A172 (cell line): Measurements from ENCODE around the gene NDUFB10. TPM values are rescaled to one million over a fixed set of nuclear protein-coding genes. Genes with fewer than 3 reads are reported as not detected.
A peak's percentile ranks its signal among the peaks of the same experiment; 100 is the strongest.
"Not testable (repeated sequence)": the region's sequence is repeated elsewhere in the genome, so short reads cannot be mapped to it uniquely, and the experiment has no call there.

Experiments used
- DNase-seq: peaks from one replicate; pipeline ENCODE4 v3.0.0-alpha.2; 2015; ENCODE audit warnings: low spot score
- total RNA-seq: library from RNA; depleted of rRNA; stranded (reverse); fragments of >200 nt; shearing (Covaris generic); gene quantifications from 2 replicates; pipeline ENCODE4 v1.2.3, GENCODE V29; 2014; rRNA removed

NDUFB10 gene
- 367 and 415 TPM in 2 replicates for total RNA-seq

DNA sequence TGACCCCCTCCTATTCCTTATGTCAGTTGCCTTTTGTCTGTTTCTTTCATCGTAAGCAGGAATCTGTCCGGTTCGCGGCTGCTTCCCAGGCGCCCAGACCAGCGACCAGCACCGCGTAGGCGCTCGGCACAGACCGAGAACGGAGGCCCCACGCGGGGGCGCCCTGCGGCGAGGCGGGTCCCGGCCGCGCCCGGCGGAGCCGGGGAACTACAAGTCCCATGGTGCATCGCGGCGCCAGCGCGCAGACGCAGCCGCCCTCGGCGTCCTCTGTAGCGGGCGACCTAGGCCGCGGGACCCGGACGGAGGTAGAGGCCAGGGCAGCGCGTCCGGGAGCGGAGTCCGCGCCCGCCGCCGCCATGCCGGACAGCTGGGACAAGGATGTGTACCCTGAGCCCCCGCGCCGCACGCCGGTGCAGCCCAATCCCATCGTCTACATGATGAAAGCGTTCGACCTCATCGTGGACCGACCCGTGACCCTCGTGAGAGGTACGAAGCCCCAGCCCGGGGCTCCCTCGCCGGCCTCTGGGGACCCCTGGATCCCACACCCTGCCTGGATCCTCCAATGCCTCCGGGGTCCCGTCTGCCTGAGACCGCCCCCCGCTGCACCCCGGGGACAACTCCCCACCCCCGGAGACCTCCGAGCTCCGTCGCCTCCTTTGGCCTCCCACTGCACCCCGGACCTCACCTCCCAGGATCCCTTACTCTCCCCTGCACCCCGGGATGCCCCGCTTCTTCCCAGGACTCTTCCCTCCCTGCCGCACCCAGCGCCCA, at the start of gene NDUFB10:
TSS of gene NDUFB10 (plus strand) at position 270 of the 771 bp plus-strand sequence. CDS start at position 357, 87 bp downstream.
- peak; percentile 78 for DNase-seq

DNA sequence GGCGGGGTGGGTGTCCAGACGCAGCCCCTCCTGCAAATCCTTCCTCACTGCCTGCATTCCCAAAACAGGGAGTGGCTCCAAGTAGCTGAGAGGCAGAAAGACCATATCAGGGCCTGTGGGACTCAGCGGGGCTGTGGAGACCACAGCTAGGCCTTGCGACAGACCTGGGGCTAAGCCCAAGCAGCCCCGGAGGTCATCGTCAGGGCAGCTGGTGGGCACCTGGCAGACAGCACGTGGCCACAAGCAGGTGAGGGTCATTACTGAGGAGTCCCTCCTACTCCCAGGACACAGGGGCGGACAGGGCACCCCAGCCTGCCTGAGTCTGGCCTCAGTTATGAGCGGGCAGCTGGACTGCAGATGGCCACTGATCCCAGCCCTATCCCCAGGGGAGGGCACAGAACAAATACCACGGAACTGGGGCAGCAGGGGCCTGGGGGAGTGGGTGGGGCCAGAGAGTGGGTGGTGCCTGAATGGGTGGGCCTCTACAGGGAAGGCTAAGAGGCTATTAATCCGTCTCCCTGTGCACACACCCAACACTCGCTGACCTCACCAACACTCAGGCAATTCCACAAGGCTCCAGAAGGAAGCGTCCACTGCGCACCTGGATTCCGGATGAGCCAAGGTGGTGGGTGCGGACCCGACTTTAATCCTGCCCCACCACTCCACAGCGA, 49.6 kb upstream of the NDUFB10 start:
- no peak for DNase-seq

DNA sequence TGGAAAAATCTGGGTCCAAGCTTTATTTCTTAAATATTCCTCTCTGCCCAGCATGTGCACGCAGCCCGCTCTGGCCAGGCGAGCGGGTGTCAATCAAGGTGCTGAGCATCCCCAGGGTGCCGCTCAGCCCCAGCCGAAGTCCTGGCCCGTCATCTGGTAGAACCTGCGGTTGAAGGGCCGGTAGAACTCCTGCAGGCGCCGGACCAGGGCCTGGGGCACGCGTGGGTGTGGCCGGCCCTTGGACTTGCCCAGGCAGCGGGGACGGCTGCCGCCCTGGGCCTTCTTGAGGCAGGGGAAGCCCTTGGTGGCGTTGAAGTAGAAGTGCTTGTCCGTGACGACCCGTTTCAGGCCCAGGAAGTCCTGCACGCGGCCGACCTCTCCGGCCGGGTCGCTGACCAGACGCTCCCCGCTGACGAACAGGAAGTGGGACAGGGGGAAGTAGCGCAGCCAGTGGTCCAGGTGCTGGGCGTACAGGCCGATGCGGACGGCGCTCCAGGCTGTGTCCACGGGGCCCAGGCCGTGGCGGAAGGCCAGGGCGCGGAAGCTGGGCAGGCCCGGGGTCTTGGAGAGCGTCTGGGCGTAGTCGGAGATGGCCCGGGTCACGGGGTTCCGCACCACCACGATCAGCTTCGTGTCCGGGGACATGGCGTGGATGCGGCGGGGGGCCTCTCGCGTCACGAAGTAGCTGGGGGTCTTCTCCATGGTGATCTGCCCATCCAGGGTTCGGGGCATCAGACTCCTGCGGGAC, 47.7 kb upstream of the NDUFB10 start:
- DNase-seq = no peak

DNA sequence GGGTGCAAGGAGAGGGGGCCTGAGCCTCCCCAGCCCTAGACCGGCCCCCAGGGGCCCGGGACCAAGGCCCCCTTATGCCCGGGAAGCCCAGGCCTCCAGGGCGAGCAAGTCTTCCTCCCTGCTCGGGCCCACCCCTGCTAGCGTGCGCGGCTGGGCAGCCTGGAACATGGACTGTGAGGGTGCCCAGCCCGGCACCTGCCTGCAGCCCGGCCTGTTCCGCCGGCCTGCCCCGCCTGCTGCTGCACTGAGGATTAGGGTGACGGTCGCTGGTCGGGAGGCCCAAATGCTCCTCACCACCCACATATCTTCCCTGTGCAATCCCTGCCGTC, 47.2 kb upstream of the NDUFB10 start:
- no peak for DNase-seq

DNA sequence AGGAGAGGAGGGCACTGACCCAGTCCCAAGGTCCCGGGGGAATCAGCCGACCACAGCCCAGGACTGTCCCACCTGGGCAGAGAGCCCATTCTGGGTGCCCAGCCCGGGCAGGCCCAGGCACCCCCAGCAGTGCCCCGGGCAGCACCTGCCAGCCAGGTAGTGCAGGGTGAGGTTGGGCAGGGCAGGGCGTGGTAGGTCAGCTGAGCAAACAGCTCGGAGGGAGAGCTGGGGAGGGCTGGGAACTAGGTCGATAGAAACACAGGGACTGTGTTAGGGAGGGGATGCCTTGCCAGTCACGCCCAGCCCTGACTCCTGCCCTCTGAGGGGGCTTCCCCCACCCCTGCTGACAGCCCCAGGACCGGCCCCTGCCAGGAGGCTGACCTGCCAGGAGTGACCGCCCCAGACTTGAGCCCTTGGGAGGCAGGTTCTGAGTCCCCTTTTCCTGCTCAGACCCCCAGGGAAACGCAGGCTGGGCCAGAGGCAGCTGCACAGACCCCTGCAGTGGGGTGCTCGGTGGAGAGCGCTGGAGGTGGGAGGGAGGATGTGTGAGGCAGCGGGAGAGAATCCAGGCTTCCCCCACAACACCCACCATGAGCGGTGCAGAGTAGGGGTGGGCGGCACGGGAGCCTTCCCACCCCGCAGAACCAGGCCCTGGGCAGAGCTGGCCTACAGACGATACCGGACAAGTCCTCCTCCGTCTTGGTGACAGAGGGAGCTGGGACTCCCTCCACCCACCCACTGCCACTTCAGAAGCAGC, 45.8 kb upstream of the NDUFB10 start:
- DNase-seq = no peak

DNA sequence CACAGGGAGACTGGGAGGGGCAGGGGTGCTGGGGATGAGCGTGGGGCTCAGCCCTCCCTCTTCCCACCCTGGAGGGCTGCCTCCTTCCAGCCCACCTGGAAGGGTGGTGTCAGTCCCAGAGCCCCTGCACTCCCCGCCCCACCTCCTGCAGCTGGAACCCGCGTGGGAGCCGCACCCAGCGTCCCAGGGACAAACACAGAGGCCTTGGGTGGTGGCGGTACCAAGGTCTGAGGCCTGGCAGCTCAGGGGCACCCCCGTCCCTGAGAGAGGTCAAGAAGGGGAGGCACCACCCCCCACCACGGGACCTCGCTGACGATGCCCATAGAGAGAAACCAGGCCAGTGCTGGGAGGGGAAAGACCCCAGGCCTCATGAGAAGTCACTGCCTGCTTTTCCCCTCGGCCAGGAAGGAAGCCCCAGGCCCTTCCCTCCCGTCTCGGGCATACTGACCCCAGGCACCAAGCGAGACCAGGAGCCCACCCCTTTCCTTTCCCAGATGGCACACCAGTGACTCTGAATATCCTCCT, 45.2 kb upstream of the NDUFB10 start:
- DNase-seq = no peak

DNA sequence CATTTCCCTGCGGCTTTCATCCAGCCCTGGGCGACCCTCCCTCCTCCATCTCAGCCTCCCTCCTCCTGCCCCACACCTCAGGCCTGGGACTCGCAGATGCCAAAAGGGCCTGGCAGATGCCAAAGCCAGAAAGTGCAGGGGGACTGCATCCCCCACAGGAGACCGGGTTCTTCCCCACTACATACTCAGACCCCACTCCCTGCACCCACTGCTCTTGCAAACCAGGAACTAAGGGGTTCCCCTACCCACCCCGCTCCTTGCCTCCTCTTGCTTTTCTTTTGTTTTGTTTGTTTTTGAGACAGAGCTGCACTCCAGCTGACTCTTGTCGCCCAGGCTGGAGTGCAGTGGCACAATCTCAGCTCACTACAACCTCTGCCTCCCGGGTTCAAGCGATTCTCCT, 44.4 kb upstream of the NDUFB10 start:
- no peak for DNase-seq

DNA sequence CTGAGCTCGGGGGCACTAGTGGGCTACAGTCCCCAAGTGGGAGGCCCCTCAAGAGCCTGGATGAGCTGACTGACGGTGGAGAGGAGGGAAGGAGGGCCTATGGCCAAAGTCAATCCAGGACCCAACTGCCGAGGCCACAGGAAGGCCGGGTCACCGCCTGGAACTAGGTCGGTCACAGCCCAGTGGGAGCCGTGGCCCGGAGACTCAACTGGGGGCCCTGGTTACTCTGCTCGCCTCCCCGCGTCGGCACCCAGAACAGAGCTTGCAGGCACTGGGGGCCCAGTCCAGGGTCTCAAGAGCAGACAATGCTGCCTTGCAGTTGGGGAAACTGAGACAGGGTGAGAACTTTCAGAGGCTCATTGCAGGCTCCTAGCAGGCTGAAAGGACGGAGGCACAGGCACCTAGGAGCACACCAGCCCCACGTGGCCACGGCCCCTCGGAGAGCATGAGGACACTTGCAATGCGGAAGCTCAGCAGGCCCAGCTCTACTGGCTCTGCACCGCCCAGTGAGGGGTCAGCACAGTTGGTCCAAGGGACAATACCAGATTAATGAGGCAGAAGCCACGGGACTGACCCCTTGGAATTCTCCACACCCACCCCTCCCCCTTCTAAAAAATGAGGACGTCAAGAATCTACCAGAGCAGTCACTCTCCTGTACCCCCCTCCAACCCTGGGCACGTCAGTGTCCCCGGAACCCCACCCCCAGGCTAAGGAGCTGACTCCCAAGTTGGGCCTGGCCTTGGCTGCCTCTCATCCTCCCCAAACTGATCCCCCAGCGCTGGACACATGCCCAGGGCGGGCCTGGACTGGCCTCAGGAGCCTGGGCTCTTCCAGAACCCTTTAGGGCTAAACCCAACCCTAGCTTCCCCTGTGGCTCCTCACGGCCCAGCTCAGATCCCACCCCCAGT, 43.4 kb upstream of the NDUFB10 start:
- DNase-seq = no peak

DNA sequence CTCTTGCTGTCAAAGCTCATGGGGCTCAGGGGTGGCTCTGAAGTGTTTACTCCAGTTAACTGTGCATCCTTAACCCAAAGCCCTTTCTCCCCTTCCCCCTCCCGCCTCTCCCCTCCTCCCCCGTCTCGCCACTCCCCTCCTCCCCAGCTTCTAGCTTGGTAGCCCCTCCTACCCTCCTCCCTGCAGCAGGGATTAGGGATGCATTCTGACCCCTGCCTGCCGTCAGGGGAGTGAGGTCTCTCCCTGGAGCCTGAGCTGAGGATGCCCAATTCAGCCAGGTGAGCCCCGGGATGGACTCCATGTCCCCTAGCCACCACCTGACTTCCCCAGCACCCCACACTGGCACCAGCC, 42.7 kb upstream of the NDUFB10 start:
- DNase-seq = no peak

DNA sequence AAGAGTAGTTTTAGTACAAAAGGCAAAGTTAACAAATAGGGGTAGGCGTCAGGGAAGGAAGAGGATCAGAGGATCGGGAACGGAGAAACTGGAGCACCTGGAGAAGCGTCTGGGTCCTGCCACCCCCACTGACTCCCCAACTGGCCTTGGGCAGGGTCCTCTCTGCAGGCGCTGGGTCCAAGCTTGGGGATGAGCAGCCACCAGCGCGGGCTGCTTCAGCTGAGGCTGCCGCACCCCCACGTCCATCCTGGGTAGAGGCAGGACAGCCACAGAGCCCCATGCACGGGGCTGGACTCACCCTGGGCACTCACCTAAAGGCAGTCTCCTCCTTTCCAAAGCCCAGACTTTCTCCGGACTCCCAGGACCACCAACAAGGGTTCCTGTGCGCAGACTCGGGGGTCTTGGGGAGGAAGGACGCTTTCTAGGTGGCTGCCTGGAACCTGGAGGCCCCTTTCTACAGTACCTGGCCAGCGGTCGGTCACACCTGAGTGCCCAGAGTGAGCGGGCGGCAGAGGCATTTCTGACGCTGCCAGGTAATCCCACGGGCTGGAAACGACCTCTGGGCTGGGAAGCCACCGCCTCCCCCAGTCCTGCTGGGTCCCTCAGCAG, 42.2 kb upstream of the NDUFB10 start:
- DNase-seq = no peak

DNA sequence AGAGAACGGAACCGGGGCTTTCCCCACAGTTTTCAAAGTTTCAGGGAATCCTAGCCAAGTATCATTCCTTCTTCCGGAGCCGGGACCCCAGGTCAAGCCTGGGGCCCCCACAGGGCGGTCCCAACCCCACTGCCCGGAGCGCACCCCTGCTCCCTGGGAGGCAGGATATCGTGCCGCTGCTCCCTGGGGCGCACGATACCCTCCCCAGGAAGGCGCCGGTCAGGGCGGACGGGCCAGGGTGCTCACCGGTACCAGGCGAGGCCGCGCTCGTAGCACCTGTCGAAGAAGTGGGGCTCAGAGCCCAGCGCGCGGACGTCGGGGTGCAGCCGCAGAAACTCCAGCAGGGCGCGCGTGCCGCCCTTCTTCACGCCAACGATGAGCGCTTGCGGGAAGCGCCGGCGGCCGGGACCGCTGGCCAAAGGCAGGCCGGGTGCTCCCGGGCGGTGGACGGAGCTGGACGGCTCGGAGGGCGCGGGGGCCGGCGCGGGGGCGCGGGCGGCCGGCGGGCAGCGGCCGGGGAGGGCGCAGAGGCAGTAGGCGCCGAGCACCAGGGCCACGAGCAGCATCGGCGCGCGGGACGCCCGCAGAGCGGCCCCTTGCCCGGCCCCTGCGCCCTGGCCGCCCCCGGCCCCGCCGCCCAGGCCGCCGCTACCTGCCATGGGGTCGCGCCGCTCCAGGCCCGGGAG, 41.5 kb upstream of the NDUFB10 start:
- DNase-seq = no peak

DNA sequence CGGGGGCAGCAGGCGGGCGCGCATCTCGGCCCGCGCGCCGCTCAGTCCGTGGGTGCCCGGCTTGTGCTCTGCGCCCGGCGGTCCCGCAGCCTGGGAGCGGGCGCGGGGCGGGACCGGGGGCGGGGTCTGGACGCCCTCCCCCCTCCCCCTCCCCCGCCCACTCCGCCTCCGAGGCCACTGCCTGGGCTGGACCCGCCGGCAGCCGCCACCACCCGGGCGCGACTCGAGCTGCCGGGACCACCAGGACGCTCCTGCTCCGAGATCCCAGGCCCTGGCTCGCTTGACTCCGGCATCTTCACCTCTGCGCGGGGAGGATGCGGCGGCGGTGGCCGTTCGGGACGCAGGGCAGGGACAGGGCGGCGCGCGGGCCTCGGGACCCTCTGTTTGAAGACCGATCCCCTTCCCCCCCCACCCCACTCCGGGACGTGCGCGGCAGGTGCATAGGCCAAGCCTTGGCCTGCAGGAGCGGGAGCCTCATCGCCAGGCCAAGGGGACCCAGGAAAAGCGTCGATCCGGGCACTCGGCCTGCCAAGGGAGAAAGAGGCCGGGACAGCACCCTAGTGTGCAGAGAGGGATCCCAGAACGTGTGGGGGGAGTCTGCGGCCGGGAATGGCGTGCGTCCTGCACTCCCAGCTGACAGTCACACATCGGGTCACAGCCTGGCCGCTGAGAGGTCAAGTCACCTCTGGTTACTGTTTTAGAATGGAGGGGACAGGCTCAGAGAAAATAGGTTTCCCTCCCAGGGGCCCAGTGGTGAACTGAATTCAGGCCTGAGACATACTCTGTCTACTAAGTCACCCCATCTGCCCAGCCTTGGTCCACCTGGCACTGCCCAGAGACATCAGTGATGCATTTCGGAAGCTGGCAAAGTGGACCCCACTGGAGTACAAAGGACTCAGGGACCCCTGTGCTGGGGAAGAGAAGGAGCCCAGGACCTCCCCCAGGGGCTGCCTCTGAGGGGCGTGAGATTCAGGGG, 40.7 kb upstream of the NDUFB10 start, which contains the start of gene HS3ST6:
TSS of gene HS3ST6 (minus strand) at position 65 of the 976 bp plus-strand sequence. CDS start 92 bp downstream, outside the sequence.
- no peak for DNase-seq

DNA sequence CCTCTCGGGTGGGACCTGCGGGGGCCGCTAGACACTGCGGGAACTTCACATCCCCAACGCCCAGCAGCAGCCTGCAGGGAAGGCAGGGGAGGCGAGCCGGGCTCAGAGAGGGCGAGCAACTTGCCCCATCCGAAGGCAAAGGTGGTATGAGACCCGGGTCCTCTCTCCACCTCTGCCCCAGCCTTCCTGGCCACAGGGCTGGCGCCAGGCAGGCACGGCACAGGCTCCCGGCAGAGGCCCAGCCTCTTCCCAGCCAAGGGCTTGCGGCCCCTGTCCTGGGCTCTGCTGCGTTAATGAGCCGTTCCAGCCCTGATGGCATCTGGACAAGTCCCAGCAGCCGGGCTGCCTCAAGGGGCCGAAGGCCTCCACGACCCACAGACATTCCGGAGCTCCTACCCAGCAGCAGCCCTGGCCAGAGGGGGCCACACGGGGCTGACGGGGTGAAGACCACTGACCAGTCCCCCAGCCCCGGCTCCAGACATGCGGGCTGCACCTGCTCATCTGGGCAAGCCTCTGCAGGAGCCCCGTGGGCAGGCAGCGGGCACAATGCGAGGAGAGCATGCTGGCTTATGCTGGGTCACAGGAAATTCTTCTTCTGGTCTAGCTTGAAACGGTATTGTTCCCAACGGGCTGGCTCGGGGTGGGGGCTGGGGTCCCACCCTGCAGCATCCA, 39.9 kb upstream of the NDUFB10 start:
- no peak for DNase-seq

DNA sequence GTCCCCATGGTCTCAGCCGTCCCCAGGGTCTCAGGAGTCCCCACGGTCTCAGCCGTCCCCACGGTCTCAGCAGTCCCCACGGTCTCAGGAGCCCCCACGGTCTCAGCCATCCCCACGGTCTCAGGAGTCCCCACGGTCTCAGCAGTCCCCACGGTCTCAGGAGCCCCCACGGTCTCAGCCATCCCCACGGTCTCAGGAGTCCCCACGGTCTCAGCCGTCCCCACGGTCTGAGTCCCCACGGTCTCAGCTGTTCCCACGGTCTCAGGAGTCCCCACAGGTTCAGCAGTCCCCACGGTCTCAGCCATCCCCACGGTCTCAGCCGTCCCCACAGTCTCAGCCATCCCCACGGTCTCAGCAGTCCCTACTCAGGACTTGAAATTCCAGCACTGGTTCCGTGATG, 39.2 kb upstream of the NDUFB10 start:
- DNase-seq = not testable (repeated sequence)

DNA sequence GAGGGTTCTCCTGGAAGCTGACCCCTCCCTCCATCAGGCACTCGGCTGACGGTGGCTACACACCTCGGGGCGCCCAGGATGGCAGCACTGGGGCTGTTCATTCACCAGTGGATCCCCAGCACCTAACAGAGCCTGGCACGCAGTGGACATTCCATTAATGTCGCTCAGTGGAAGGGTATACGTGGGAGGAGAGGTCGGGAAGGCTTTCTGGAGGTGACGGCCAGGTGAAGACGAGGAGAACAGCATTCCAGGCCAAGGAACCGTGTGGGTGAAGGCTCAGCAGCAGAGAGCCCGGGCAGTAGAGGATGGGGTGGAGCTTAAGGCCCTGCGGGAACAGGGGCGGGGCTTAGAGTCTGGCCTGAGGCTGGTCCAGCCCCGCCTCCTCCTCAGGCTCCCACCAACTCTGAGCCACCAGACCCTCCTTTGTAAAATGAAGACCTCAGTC, 38.6 kb upstream of the NDUFB10 start:
- peak; percentile 49 for DNase-seq

DNA sequence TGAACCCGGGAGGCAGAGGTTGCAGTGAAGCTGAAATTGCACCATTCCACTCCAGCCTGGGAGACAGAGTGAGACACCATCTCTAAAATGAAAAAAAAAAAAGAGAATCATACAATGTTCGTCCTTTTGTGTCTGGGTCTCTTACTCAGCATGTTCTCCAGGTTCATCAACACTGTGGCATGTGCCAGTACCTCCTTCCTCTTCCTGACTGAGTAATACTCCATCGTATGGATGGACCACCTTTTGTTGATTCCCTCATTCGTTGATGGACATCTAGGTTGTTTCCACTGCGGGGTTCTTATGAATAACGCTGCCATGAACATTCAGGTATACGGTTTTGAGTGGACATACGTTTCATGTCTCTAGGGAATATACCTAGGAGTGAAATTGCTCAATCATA, 37.0 kb upstream of the NDUFB10 start:
- no peak for DNase-seq

DNA sequence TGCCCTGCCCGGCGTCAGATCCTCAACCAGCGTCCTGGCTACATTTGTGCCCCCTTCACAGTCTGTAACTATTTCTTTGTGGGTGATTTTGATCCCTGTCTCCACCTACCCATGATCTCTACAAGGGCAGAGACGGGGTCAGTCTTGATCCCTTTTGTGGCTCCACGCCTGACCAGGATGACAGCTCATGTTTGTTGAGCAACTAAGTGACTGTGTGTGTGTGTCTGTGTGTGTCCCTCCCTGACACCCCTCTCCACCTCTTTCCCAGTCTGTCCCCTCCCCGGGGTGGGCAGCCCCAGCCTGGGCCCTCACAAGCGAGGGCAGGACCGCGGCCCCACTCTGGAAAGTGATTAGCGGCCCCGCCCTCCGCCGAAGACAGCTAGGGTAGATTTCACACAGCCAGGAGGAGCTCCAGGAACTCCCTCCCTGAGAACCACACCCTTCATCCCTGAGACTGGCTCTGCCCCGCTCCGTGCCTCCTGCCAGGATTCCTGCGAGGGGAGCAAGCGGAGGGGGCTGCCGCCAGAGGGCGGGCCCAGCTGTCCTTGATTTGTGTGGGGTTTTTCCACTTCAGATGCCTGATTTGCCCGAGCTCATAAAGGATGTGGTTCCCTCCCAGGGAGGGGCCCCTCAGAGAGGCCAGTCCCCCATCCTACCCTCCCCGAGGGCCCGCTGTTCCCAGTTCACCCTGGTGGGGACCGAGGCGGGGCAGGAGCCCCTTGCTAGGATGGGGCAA, 35.9 kb upstream of the NDUFB10 start:
- DNase-seq = peak; percentile 92
